Stimulated activated CD4-positive, alpha-beta T cell treated with anti-CD3 and anti-CD28 coated beads, Interleukin-4, amount 100 ng/mL, for 1 hour (primary cell): ENCODE data around the gene SARM1.
"Not testable (repeated sequence)": the region's sequence is repeated elsewhere in the genome, so short reads cannot be mapped to it uniquely, and the experiment has no call there.

Source experiments
- DNase-seq: peaks from one replicate; pipeline ENCODE4 v3.0.0-alpha.2; 2020

SARM1 gene

GRCh38 chr17:28433721-28434120 is 62.2 kb downstream of the SARM1 start:
- DNase-seq: no peak

GRCh38 chr17:28434326-28434725 is 62.8 kb downstream of the SARM1 start:
- DNase-seq: not testable (repeated sequence)

GRCh38 chr17:28443901-28444638 is 72.6 kb downstream of the SARM1 start:
- no peak for DNase-seq

DNA sequence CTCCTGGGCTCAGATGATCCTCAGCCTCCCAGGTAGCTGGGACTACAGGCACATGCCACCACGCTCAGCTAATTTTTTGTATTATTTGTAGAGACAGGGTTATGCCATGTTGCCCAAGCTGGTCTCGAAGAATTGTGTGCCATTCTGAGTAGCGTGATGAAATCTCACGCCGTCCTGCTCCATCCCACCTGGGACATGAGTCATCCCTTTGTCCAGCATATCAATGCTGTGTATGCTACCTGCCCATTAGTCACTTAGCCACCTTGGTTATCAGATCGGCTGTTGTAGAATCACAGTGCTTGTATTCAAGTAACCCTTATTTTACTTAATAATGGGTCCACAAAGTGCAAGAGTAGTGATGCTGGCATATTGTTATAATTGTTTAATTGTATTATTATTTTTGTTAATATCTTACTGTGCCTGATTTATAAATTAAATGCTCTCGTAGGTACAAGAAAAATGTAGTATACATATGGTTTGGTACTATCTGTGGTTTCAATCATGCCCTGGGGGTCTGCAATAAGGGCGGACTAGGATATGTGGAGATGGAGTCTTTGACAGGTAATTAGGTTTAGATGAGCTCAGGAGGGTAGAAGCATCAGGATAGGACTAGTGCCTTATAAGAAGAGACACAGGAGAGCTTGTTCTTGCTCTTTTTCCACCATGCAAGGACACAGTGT is 75.4 kb downstream of the SARM1 start:
- DNase-seq: no peak

DNA sequence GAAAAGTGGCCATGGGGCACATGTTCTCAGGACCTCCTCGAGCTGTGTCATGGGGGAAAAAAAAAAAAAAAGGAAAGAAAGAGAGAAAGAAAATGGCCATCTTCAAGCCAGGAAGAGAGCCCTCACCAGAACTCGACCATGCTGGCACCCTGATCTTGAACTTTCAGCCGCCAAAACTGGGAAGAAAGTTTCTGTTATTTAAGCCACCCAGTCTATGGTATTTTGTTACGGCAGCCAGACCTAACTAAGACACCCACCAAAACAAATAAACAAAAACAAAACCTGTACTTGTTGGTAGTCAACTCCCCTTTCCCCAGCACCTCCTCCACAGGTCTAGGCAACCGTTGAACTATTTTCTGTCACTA is 75.9 kb downstream of the SARM1 start:
- no peak for DNase-seq

GRCh38 chr17:28449859-28450258 is 78.4 kb downstream of the SARM1 start:
- DNase-seq: no peak
